GM20000 (cell line): ENCODE data around the gene AANAT.
A peak's percentile ranks its signal among the peaks of the same experiment; 100 is the strongest.

Experiments used
- DNase-seq: peaks from one replicate; pipeline ENCODE4 v3.0.0; 2012; ENCODE audit warnings: low spot score
- CTCF ChIP-seq: IDR thresholded peaks from 2 replicates; pipeline ENCODE4 v1.5.1; 2012; ENCODE audit warnings: mild to moderate bottlenecking, control low read depth; ENCODE audit errors: extremely low read depth, missing control alignments

Gene AANAT

GRCh38 chr17:76497979-76498875 is 30.8 kb downstream of the AANAT start:
- TF ChIP-seq CTCF, result no peak
- DNase-seq, result no peak

GRCh38 chr17:76498876-76499251 is 31.5 kb downstream of the AANAT start:
- peak; percentile 71 for DNase-seq

GRCh38 chr17:76499267-76499667 is 31.9 kb downstream of the AANAT start:
- TF ChIP-seq CTCF, result no peak
- DNase-seq, result no peak

More at GRCh38 chr17:76498876-76499251, 31.5 kb downstream of the AANAT start:
- no peak for TF ChIP-seq CTCF

- no peak for DNase-seq
- TF ChIP-seq CTCF, result no peak
These were observed 32.8 kb downstream of the AANAT start for GRCh38 chr17:76500074-76500746.

GRCh38 chr17:76500747-76501017 is 33.3 kb downstream of the AANAT start:
- no peak for TF ChIP-seq CTCF
- no peak for DNase-seq

GRCh38 chr17:76501018-76501826 is 33.8 kb downstream of the AANAT start, which contains the start of gene RHBDF2:
RHBDF2 (minus strand) TSS chr17:76501423; CDS start chr17:76481524, 19,899 bp downstream.
- TF ChIP-seq CTCF, result no peak

More at GRCh38 chr17:76501018-76501826, 33.8 kb downstream of the AANAT start, which contains the start of gene RHBDF2:
- peak; percentile 97 for DNase-seq
